K562 (cell line): Measurements from ENCODE around the gene KRTAP10-4.

Experiments used
- HSF4 ChIP-seq: fragments of 250-450 bp; sonication (Bioruptor Pico); IDR thresholded peaks from 2 replicates; pipeline ENCODE4 v2.1.2; 2022; ENCODE audit warnings: mild to moderate bottlenecking, moderate library complexity, borderline replicate concordance
- PHF20 ChIP-seq: fragments of 450-650 bp; IDR thresholded peaks from 2 replicates; pipeline ENCODE4 v1.6.1; 2018; ENCODE audit not compliant: partially characterized antibody
- TEAD4 ChIP-seq, 2 experiments: sonication (generic) in 1 of 2; formaldehyde crosslinking in 1 of 2; IDR thresholded peaks; 2 replicates each; pipeline versions ENCODE4 v1.6.1 to v1.8.0; 2012 to 2022; ENCODE audit warnings: borderline replicate concordance in 1 of 2, inconsistent platforms in 1 of 2, low read length in 1 of 2, mild to moderate bottlenecking in 1 of 2, missing genetic modification reagents in 1 of 2
- YBX1 ChIP-seq: fragments of 450-650 bp; IDR thresholded peaks from 2 replicates; pipeline ENCODE4 v1.7.1; 2016; ENCODE audit warnings: mild to moderate bottlenecking
- ZNF143 ChIP-seq: sonication (generic); formaldehyde crosslinking; IDR thresholded peaks from 2 replicates; pipeline ENCODE4 v1.9.0; 2022; ENCODE audit warnings: mild to moderate bottlenecking, missing genetic modification reagents
- ZNF23 ChIP-seq: fragments of 250-450 bp; sonication (Bioruptor Pico); IDR thresholded peaks from 2 replicates; pipeline ENCODE4 v1.4.0; 2020; ENCODE audit warnings: mild to moderate bottlenecking
- TF ChIP-seq, protein P1 (sequence below): sonication (generic); formaldehyde crosslinking; IDR thresholded peaks from 2 replicates; pipeline ENCODE4 v1.8.1; 2023; ENCODE audit warnings: mild to moderate bottlenecking, missing genetic modification reagents
- TF ChIP-seq, protein P2 (sequence below): fragments of 250-450 bp; sonication (Bioruptor Pico); IDR thresholded peaks from 2 replicates; pipeline ENCODE4 v1.4.0; 2020; ENCODE audit warnings: mild to moderate bottlenecking
- TF ChIP-seq, protein P3 (sequence below): sonication (generic); formaldehyde crosslinking; IDR thresholded peaks from 2 replicates; pipeline ENCODE4 v1.8.1; 2023; ENCODE audit warnings: missing genetic modification reagents, mild to moderate bottlenecking, borderline replicate concordance
- TF ChIP-seq, protein P4 (sequence below), 3 experiments: IDR thresholded peaks in 2 of 3; conservative IDR thresholded peaks in 1 of 3; 2 replicates each; pipeline ENCODE4 v1.5.1; 2011 to 2012; ENCODE audit warnings: low read length in 3 of 3, mild to moderate bottlenecking in 3 of 3, control low read depth in 2 of 3, improper control_type of control experiment in 1 of 3, inconsistent platforms in 1 of 3, low read depth in 1 of 3, mixed read lengths in 1 of 3, moderate library complexity in 1 of 3; ENCODE audit not compliant: insufficient read depth in 2 of 3

DNA sequence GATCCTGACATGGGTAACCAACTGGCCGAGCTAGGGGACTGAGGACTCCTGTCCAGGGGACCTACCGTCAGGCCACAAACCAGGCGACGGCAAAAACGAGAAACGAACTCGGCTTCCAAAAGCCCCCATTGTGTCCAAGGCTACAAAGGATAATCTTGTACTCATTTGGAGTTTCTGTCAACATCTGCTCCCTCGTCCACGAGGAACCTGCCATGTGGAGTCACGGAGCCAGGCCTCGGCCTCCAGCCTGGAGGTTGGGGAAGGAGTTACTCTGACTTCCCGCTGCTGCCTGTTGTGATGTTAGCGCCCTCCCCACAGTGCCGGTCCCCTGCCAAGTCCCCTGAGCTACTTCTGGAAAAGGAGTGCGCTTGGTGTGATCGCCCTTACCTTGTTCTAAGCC is 40.8 kb upstream of the KRTAP10-4 start:
- TF ChIP-seq HSF4 (CRISPR knock-in tag) (no peak), ZNF143 (CRISPR knock-in tag) (no peak), TEAD4 (IDR thresholded peaks at IDR 0.05; ENCODE audit: low read length) (no peak), TEAD4 (CRISPR knock-in tag; IDR thresholded peaks at IDR 0.05; ENCODE audit: borderline replicate concordance) (no peak), ZNF23 (CRISPR knock-in tag) (no peak), PHF20 (no peak), YBX1 (no peak)
- TF ChIP-seq, protein P1, sequence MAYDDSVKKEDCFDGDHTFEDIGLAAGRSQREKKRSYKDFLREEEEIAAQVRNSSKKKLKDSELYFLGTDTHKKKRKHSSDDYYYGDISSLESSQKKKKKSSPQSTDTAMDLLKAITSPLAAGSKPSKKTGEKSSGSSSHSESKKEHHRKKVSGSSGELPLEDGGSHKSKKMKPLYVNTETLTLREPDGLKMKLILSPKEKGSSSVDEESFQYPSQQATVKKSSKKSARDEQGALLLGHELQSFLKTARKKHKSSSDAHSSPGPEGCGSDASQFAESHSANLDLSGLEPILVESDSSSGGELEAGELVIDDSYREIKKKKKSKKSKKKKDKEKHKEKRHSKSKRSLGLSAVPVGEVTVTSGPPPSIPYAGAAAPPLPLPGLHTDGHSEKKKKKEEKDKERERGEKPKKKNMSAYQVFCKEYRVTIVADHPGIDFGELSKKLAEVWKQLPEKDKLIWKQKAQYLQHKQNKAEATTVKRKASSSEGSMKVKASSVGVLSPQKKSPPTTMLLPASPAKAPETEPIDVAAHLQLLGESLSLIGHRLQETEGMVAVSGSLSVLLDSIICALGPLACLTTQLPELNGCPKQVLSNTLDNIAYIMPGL (CRISPR knock-in tag): no peak
- TF ChIP-seq, protein P2, sequence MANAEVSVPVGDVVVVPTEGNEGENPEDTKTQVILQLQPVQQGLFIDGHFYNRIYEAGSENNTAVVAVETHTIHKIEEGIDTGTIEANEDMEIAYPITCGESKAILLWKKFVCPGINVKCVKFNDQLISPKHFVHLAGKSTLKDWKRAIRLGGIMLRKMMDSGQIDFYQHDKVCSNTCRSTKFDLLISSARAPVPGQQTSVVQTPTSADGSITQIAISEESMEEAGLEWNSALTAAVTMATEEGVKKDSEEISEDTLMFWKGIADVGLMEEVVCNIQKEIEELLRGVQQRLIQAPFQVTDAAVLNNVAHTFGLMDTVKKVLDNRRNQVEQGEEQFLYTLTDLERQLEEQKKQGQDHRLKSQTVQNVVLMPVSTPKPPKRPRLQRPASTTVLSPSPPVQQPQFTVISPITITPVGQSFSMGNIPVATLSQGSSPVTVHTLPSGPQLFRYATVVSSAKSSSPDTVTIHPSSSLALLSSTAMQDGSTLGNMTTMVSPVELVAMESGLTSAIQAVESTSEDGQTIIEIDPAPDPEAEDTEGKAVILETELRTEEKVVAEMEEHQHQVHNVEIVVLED (CRISPR knock-in tag): no peak
- TF ChIP-seq, protein P3, sequence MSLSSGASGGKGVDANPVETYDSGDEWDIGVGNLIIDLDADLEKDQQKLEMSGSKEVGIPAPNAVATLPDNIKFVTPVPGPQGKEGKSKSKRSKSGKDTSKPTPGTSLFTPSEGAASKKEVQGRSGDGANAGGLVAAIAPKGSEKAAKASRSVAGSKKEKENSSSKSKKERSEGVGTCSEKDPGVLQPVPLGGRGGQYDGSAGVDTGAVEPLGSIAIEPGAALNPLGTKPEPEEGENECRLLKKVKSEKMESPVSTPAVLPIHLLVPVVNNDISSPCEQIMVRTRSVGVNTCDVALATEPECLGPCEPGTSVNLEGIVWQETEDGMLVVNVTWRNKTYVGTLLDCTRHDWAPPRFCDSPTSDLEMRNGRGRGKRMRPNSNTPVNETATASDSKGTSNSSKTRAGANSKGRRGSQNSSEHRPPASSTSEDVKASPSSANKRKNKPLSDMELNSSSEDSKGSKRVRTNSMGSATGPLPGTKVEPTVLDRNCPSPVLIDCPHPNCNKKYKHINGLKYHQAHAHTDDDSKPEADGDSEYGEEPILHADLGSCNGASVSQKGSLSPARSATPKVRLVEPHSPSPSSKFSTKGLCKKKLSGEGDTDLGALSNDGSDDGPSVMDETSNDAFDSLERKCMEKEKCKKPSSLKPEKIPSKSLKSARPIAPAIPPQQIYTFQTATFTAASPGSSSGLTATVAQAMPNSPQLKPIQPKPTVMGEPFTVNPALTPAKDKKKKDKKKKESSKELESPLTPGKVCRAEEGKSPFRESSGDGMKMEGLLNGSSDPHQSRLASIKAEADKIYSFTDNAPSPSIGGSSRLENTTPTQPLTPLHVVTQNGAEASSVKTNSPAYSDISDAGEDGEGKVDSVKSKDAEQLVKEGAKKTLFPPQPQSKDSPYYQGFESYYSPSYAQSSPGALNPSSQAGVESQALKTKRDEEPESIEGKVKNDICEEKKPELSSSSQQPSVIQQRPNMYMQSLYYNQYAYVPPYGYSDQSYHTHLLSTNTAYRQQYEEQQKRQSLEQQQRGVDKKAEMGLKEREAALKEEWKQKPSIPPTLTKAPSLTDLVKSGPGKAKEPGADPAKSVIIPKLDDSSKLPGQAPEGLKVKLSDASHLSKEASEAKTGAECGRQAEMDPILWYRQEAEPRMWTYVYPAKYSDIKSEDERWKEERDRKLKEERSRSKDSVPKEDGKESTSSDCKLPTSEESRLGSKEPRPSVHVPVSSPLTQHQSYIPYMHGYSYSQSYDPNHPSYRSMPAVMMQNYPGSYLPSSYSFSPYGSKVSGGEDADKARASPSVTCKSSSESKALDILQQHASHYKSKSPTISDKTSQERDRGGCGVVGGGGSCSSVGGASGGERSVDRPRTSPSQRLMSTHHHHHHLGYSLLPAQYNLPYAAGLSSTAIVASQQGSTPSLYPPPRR: no peak
- TF ChIP-seq, protein P4, sequence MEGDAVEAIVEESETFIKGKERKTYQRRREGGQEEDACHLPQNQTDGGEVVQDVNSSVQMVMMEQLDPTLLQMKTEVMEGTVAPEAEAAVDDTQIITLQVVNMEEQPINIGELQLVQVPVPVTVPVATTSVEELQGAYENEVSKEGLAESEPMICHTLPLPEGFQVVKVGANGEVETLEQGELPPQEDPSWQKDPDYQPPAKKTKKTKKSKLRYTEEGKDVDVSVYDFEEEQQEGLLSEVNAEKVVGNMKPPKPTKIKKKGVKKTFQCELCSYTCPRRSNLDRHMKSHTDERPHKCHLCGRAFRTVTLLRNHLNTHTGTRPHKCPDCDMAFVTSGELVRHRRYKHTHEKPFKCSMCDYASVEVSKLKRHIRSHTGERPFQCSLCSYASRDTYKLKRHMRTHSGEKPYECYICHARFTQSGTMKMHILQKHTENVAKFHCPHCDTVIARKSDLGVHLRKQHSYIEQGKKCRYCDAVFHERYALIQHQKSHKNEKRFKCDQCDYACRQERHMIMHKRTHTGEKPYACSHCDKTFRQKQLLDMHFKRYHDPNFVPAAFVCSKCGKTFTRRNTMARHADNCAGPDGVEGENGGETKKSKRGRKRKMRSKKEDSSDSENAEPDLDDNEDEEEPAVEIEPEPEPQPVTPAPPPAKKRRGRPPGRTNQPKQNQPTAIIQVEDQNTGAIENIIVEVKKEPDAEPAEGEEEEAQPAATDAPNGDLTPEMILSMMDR (IDR thresholded peaks at IDR 0.05 in 2 of 3, conservative IDR thresholded peaks at IDR 0.05 in 1 of 3; ENCODE audit: insufficient read depth in 2 of 3, low read depth in 1 of 3, low read length in 3 of 3): no peak
